Uterus (tissue), 2 donors: ENCODE data around the gene MAD2L2.

Source experiments
- POLR2A ChIP-seq, 2 donors: fragments of 450-650 bp; IDR thresholded peaks; one replicate each; pipeline ENCODE4 v1.6.1; 2016; ENCODE audit warnings: antibody characterized with exemption in 2 of 2, mild to moderate bottlenecking in 1 of 2, moderate library complexity in 1 of 2
- TF ChIP-seq, protein P1 (sequence below), 4 experiments: fragments of 200-600 bp in 2 of 4; fragments of 450-650 bp in 2 of 4; sonication (generic) in 2 of 4; IDR thresholded peaks; one replicate each; pipeline ENCODE4 v1.5.1; 2016 to 2019; ENCODE audit warnings: antibody characterized with exemption in 4 of 4, mild to moderate bottlenecking in 2 of 4, moderate library complexity in 1 of 4

DNA sequence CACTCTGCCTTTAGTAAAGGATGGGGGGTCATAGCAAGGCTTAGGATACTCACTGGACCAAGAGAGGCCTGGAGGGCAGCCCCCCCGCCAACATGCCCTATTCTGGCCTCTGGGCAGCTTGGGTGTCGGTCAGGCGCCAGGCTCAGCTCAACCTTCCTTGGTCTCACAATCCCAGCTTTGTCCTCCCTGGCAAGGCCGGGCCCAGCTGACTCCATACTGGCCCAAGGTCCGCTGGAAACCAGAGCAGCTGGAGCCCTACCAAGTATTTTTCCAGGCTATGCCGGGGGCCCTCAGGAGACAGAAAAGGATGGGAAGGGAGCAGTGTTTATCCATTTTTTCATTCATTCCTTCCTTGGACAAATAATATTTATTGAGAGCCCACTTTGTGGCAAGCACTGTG is 32.9 kb downstream of the MAD2L2 start:
- TF ChIP-seq, protein P1, sequence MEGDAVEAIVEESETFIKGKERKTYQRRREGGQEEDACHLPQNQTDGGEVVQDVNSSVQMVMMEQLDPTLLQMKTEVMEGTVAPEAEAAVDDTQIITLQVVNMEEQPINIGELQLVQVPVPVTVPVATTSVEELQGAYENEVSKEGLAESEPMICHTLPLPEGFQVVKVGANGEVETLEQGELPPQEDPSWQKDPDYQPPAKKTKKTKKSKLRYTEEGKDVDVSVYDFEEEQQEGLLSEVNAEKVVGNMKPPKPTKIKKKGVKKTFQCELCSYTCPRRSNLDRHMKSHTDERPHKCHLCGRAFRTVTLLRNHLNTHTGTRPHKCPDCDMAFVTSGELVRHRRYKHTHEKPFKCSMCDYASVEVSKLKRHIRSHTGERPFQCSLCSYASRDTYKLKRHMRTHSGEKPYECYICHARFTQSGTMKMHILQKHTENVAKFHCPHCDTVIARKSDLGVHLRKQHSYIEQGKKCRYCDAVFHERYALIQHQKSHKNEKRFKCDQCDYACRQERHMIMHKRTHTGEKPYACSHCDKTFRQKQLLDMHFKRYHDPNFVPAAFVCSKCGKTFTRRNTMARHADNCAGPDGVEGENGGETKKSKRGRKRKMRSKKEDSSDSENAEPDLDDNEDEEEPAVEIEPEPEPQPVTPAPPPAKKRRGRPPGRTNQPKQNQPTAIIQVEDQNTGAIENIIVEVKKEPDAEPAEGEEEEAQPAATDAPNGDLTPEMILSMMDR (IDR thresholded peaks at IDR 0.05): no peak
- TF ChIP-seq POLR2A (IDR thresholded peaks at IDR 0.05): no peak
